Mucosa of descending colon (tissue), 3 donors: ENCODE data around the gene DPH1. TPM values are rescaled to one million over a fixed set of nuclear protein-coding genes. Genes with fewer than 3 reads are reported as not detected.

Experiments used
- ATAC-seq: fragments of 200-7000 bp; cut with Tn5 transposase; one replicate; pipeline ENCODE4 v1.9.1; 2020; ENCODE audit warnings: mild to moderate bottlenecking, moderate library complexity
- DNase-seq, 3 donors: peaks; one replicate each; pipeline ENCODE4 v3.0.0-alpha.2; 2020
- H3K36me3 ChIP-seq: fragments of 200-600 bp; one replicate; pipeline ENCODE4 v1.8.0; 2021; ENCODE audit warnings: low read depth, mild to moderate bottlenecking
- H3K4me1 ChIP-seq: fragments of 200-600 bp; one replicate; pipeline ENCODE4 v1.8.0; 2021; ENCODE audit warnings: low read depth, mild to moderate bottlenecking
- H3K4me3 ChIP-seq: fragments of 200-600 bp; one replicate; pipeline ENCODE4 v1.8.0; 2021; ENCODE audit warnings: mild to moderate bottlenecking
- H3K9me3 ChIP-seq: fragments of 200-600 bp; one replicate; pipeline ENCODE4 v1.8.0; 2021; ENCODE audit warnings: mild to moderate bottlenecking
- CTCF ChIP-seq: fragments of 200-600 bp; IDR thresholded peaks from one replicate; pipeline ENCODE4 v1.8.0; 2022; ENCODE audit warnings: antibody characterized with exemption, mild to moderate bottlenecking
- intact Hi-C, 2 donors: fragments of 100-400 bp; cut with DNase I in 1 of 2; cut with micrococcal nuclease in 1 of 2; formaldehyde crosslinking; loops; one replicate each; pipeline versions ENCODE4 v1.11.0 to v1.11.1; 2022; cut with DNase I, micrococcal nuclease
- total RNA-seq, 3 donors: library from RNA; stranded (reverse); fragmentation: NEBNext Ultra II Directional in 2 of 3; extraction: Animal tissue kit (Norgen Biotek cat#: 25700) in 2 of 3; gene quantifications; one replicate each; pipeline versions ENCODE4 v1.2.1 to v1.2.4, GENCODE V29; 2021 to 2023
- donor health status: DM: no; HTN: no; CAD: no; lungs with moderate emphysema.
- donor health status: DM: no; HTN: no; CAD: no.
- donor health status: DM: no; HTN: yes; CAD: no.

Gene DPH1
- total RNA-seq, 3 donors from 2014 or later, result 33.1 to 43.7 (median 42.2) TPM

GRCh38 chr17:2040942-2041560 lies 11.1 kb downstream of the DPH1 start:
- Histone ChIP-seq H3K9me3 (no peaks in the 10 kb centered on the region), H3K4me1 (peaks cover 7% of the 10 kb centered on the region), H3K36me3 (no peaks in the 10 kb centered on the region), H3K4me3 (no peak overlapping the region)
- TF ChIP-seq CTCF, result no peak
- DNase-seq (no peak), ATAC-seq (no peak)
- intact Hi-C loops, result loop anchor here in 1 of 2 donors (10.0 kb wide), 1 partner anchor 1814 kb away; no protein-coding TSS in a partner anchor

- H3K36me3 ChIP-seq, result no peaks in the 10 kb centered on the region
- no peaks in the 10 kb centered on the region for H3K9me3 ChIP-seq
- peak; percentile 98 for ATAC-seq
- peaks cover 7% of the 10 kb centered on the region for H3K4me1 ChIP-seq
- no peak for TF ChIP-seq CTCF
- intact Hi-C loops, result loop anchor here in 1 of 2 donors (10.0 kb wide), 1 partner anchor 1813 kb away; no protein-coding TSS in a partner anchor
- H3K4me3 ChIP-seq, result peak within 1 kb of the TSS; percentile 62
- peak; percentile 96 to 97 (median 97) for DNase-seq
These were observed 11.8 kb downstream of the DPH1 start, which contains the start of gene OVCA2 for GRCh38 chr17:2041561-2042389. Gene OVCA2 (plus strand): TSS chr17:2042022. CDS start chr17:2042048, 26 bp downstream.

- Histone ChIP-seq H3K4me3 (peak overlapping the region; percentile 62), H3K4me1 (peaks cover 7% of the 10 kb centered on the region), H3K9me3 (no peaks in the 10 kb centered on the region), H3K36me3 (no peaks in the 10 kb centered on the region)
- no peak for DNase-seq
- intact Hi-C loops, result loop anchor here in 1 of 2 donors (10.0 kb wide), 1 partner anchor 1812 kb away; no protein-coding TSS in a partner anchor
- TF ChIP-seq CTCF, result no peak
- peak; percentile 8 for ATAC-seq
These were observed 12.5 kb downstream of the DPH1 start for GRCh38 chr17:2042390-2042847.

- no peak for DNase-seq
These were observed 13.0 kb downstream of the DPH1 start for GRCh38 chr17:2042933-2043332.

More at GRCh38 chr17:2042933-2043332, 13.0 kb downstream of the DPH1 start:
- no peak for ATAC-seq
- no peaks in the 10 kb centered on the region for H3K9me3 ChIP-seq
- no peak for TF ChIP-seq CTCF
- H3K4me3 ChIP-seq, result no peak overlapping the region
- intact Hi-C loops, result loop anchor here in 1 of 2 donors (10.0 kb wide), 1 partner anchor 1812 kb away; no protein-coding TSS in a partner anchor
- H3K4me1 ChIP-seq, result peaks cover 7% of the 10 kb centered on the region
- no peaks in the 10 kb centered on the region for H3K36me3 ChIP-seq
